HG03342 (cell line): Measurements from ENCODE around the gene ARCN1.
"Not testable (repeated sequence)": the region's sequence is repeated elsewhere in the genome, so short reads cannot be mapped to it uniquely, and the experiment has no call there.

Source experiments
- ATAC-seq: cut with Tn5 transposase; IDR thresholded peaks from one replicate; pipeline ENCODE4 v1.9.1; 2021; ENCODE audit warnings: mild to moderate bottlenecking, moderate library complexity; ENCODE audit not compliant: unreplicated experiment

Gene ARCN1

DNA sequence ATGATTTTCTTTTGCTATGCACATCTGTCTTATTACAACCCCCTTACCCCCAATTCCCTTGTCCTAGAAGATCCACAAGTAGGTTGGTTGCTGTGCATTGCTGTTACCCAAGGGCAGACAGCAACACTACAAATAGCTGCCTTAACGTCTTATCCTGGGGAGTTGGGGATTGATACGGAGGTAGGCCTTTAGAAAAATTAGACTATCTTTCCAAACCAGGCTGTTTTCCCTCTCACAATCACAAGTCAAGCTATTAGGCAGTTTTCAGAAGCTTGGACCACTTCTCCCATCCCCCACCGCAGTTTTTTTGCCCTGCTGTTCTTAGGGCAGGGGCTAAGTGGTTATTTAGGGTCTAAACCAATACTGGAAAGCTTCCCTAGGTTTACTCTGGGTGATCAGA, 32.4 kb downstream of the ARCN1 start:
- ATAC-seq, result no peak

DNA sequence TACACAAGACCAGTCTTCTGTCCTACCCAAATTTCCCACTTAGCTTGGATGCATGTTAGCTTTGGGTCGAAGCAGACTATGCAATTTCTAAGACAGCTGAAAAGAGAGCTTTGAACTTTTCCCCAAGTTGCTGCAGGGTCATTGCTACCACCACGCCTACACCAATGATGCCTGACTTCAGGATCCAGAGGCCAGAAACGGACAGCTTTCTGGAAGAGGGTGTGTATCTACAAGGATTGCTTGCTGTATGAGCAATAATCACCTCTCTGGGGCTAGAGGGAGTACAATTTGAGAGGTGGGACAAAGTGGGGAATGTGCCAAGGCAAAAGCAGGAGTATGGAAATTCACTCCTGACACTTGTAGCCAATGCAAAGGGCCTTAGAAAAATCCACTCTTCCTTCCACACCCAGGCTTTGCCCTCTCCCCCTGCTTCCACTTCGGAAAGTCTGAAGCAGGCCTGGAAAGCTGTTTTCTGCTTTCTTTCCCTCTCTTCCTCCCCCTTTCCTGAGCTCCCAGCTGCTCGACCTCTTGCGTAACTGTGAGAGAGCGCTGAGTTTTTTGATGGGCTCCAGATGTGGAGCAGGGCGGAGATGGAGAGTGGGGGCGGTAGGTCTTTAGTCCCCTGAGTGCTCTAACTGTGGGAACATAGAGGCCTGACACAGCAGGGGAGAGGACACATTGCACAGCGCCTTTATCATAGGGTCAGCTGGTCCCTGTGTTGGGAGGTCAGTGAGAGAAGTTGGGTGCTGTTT, 33.1 kb downstream of the ARCN1 start:
- ATAC-seq, result no peak

DNA sequence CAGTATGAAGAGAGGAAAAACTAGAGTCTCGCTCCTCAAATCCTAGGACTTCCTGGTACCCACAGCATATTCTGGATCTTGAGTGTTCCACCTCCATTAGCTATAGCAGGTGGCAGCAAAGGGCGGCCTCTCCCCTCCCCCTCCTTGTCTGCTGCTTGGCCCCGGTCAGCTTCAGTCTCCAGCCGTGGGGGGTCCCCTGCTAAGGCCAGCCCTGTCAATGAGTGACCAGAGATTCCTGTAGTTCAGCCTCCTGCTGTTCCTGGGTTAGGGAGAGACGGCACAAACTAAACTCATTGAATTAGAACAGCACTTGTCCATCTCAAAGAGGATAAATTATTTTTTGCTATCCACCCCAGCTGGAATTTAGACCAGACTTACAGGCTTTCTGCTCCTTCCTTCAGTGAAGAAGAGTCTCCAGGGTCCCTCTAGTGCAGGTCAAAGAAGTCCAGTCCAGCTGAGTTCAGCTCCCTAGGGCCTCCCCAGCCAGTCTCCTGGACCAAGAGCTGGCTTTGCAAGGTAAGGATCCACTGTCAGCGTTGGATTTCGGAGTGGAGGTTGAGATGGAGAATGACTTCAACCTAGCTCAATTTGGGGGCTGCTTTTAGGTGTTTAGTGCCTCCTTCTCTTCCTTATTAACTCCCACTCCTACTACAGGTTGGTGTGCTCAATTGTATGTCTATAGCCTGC, 34.1 kb downstream of the ARCN1 start:
- no peak for ATAC-seq

DNA sequence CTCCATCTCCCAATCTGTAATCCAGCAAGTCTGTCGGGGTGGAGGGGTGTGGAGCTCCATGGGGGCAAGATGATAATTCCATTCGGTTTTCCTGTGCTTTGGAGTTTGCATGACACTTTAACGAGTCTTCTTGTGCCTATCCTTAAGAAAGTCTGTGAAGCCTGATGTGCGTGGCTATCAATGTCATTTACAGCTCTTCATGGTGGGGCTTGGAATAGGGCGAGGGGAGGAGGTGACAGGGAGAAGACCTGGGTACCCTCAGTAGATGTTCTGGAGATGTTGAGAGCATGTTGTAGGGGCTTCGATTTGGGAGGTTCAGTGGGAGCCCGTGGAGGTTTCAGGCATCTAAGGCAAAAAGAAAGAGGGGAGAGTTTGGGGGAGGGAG, 34.6 kb downstream of the ARCN1 start:
- ATAC-seq, result no peak

DNA sequence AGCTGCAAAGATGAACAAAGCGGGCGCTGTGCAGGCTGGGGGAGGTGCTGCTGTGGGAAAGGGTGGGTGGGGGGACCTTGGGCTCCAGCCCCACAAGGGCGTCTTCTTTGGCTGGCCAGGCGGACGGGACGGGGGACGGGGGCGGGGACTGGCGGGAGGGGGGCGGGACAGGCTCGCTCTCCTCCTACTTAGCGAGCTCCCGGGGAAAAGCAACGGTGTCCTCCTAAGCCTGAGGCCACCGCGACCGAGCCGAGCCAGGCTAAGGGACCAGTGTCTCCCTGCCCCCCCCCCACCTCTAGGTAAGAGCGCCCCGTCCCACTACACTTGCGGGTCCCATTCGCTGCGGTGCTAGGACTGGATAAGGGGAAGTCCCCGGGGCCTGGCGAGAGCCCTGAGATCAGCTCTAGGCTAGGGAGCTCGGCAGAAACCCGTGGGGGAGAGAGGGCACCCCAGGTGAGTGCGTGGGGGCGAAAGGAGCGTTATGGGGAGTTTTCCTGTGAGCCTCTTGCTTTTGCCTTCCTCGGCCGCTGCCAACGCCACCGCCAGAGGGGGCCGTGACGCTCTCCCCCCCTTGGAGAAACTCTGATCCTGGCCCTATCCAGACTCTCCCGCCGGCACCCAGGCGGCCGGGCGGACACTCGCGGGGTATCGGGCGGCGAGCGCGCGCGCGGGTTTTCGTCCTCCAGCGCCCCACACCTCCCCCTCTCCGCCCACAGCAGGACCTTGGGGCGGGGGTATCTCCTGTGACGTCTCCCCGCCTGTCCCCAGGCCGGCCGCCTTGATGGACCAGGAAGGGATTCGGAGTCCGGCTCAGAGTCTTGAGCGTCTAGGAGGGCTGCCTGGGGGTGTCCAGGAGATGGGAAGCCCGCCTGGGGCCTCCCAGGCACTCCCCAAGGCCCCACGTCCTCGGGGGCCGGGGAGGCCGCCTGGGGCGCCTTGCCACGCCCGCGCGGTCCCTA, 35.5 kb downstream of the ARCN1 start, which contains the start of gene PHLDB1:
Gene PHLDB1, plus strand, starts transcription at position 215 of the 959 bp plus-strand sequence. CDS start 6,222 bp downstream, outside the sequence.
- ATAC-seq, result no peak

DNA sequence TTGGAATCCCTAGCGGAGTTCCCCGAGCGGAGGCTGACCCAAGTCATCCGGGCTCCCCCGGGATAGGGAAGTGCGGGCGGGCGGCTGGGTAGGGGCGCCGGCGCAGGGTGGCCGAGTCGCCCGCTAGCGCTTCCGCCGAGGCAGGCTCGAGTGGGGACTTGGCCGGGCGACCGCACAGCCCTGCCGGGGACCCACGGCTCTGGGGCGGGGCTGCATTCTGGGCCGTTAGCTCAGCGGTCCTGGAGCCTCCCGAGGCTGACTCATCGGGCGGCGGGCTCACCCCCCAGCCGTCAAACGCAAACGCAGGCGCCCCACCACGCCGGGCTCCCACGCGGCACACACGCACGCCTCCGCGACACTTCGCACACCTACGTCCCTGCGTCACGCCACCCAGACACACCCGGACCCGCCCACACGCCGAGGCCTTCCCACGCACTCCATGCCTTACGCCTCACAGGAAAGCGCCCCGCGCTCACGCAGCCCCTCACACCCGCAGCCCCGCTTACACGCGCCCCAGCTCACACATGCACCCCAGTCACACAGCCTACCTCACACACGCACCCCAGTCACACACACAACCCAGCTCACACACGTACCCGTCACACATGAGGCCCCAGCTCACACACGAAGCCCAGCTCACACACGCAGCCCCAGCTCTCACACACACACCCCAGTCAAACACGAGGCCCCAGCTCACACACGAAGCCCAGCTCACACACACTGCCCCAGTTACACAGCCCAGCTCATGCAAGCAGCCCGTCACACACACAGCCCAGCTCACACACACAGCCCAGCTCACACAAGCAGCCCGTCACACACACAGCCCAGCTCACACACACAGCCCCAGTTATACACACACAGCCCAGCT, 36.4 kb downstream of the ARCN1 start:
- ATAC-seq, result no peak

DNA sequence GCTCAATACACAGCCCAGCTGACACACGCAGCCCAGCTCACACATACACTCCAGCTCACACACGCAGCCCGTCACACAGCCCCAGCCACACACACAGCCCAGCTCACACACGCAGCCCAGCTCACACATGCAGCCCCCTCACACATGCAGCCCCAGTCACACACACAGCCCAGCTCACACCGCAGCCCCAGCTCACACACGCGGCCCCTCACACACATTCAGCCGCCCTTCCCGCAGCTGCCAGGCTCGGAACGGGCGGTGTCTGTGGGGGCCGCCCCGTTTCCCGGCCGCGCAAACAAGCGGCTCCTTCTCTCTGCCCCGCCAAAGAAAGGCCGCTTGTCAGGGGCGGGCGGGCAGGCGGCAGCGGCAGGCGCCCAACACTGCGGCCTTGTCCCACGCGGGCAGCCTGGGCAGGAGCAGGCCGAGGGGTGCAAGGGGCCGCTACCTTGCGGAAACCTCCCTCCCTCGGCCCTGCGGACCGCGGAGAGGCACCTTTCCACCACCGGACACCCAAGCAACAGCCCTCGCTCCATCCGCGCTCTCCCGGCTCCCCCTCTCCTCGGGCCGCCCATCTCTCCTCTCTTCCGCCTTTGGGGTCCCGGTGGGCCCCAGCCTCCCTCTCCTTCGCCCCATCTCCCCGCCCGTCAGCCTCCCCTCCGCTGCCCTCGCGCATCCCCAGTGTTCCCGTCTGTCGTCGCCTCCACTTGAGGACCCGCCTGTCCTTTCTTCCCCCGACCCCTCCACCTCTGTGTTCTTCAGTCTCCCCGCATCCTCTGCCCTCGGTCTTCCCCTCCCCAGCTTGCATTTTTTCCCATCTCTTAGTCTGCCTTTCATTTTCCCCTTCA, 37.4 kb downstream of the ARCN1 start:
- no peak for ATAC-seq

DNA sequence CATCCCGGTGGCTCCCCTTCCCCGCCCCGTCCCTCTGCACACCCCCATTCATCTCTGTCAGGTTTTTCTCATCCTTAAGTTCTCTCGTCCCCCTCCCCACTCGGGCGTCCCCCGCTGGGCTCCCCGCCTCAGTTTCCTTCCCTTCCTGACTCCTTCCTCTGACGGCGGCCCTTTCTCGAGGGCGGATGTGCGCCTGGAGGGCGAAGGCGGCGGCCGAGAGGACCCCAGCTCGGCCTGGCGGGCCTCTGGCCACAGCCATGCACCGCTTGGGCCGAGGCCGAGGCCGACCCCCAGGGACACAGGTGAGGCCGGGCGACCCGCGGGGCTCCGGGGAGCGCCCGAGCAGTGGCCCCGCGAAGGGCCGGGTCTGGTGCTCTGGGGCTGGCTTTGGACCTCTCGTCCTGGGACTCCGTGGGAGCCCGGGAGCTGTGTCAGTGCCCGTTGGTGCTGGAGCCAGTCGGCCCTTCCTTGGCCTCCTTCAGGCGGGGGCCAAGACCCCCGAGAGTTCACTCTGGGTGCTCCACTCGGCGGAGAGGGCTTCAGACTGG, 38.1 kb downstream of the ARCN1 start:
- ATAC-seq, result no peak

DNA sequence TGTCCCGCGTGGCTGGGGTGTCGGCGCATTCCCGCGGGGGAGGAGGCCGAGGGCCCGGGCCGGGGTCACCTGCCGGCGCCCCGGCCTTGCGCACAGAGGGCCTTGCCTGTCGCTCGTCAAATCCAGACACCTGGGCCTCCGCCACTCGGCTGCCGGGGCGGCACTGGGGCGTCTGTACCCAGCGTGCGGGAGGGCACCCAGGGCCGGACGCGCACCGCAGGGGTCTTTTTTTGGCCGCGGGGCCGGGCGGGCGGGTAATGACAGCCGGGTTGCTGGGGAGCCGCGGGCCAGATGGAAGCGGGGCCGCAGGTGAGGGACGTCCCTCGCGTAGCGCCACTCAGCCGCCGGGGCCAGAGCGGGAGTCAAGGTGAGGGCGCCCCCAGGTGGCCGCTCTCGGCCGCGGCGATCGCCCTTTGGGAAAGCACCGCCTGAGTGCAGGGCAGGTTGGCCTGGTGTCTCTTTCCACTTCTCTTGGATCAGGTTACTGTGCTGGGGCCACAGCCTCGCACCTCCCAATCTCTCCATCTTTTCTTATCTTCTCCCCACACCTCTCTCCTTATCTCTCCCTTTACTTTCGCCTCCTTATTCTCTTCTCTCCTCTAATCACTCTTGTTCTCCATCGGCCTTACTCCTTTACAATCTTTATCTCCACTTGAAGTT, 38.7 kb downstream of the ARCN1 start:
- ATAC-seq, result peak; percentile 63

DNA sequence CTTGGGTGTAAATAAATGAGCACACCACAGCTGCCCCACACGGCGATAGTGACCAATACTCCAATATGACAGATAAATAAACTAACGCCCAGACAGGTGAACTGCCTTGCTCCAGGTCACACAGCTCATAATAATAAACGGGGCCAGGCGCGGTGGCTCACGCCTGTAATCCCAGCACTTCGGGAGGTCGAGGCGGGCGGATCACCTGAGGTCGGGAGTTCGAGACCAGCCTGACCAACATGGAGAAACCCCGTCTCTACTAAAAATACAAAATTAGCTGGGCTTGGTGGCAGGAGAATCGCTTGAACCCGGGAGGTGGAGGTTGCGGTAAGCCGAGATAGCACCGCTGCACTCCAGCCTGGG, 39.2 kb downstream of the ARCN1 start:
- ATAC-seq, result not testable (repeated sequence)

DNA sequence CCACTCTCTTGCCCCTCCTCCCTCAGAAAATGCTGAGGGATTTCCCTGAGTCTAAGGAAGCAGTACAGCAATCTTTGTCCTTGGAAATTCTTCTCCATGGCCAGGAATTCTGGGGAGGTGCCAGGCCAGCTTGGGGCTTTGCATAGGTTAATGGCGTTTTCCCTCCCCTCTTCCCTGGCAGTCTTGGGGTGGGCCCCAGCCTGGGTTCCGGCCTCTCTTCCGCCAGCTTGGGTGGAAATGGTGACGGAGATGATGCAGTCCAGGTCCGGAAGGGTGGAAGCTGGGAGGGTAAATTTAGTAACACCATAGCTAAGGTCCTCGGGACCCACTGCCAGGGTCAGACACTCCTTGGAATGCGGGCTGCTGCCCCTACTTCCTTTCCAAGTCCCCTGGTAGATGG, 40.2 kb downstream of the ARCN1 start:
- no peak for ATAC-seq

DNA sequence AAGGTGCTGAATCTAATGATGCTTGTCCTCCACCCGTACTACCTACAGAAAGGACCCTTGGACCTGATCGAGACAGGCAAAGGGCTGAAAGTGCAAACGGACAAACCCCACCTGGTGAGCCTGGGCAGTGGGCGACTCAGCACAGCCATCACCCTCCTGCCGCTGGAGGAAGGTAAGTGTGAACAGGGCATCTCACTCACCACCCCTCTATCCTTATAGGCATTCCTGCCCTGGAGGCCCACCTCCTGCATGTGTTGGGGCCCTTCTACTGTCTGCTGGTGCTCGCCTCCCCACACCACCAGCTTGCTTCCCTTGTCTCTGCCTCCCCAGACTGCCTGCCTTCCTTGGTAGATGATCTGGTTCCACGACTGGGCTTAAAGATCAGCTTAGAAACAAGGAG, 42.3 kb downstream of the ARCN1 start:
- ATAC-seq, result no peak

DNA sequence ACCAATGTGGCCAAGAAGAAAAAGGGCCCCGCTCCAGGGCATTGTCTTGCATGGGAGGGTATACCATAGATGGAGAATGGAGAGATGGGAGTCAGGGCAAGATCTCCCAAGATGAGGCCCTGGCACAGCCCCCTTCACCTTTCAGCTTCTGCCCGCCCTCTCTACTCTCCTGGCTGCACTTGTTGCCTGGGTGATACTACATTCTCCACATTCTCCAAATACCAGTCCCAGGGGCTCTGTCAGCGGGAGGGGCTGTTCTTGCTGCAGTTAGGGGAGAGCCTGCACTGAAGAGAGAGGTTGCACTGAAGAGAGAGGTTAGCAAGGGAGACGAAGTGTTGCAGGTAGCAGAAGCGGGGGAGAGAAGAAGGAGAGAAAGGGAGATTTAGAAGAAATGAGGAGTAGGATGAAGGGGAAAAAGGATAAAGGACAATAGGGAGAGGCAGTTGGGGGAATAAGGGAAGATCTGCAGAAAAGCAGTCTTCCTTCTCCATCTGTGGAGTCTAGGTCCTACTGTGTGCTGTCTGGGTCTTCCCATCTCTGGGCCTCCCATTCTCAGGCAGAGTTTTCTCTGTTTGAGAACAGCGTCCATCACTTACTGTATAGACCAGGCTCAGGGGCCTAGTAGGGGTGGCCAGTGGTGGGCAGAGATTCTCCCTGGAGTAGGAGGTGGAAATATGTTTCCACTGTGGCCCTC, 43.2 kb downstream of the ARCN1 start:
- no peak for ATAC-seq

DNA sequence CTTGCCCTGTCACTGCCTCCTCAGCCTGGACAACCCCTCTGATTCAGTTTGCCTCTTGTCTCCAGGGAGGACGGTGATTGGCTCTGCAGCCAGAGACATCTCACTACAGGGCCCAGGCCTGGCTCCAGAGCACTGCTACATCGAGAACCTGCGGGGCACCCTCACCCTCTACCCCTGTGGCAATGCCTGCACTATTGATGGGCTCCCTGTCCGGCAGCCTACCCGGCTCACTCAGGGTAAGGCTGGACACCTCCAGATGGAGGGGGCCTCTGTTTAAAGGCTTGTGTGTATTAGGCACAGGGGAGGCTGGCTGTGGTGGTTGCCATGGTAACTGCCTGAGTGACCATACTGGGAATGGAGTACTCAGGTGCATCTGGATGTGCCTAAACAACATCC, 43.8 kb downstream of the ARCN1 start:
- no peak for ATAC-seq

DNA sequence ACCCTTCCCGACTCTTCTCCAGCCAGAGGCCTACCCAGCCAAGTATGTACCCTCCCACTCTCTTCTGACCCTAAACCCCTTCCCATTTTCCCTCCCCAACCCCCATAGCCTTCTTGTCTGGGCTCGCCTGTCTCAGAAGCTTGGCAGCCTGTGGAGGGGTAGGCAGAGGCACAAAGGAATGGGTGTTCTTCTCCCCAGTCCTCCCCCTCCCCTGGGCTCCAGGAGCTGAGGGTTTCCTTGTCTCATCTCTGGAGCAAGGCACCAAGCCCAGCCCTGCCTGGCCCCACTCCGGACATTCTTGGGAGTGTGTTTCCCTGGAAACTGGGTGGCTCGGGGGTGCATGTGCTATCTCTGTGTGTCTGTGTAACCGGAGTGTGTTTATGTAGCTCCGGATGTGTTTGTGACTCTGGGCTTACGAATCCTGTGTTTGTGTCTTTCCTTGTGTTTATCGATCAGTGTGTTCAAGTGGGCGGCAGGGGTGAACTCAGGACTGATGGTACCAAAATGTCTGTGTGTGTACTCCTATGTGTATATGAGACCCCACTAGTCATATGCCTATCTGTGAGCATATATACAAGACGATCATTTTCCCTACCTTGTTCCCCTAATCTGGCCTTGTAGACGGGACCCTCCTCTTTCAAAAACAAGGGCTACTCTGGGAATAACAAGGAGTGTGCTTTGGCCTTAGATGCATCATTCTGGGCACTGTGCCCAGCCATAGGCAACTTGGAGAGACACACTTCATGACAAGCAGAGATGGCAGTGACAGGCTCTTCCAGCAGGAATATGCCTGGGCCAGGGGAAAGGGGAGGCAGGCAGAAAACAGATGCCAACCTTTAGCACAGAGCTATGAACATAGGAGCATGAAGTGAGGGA, 46.1 kb downstream of the ARCN1 start:
- no peak for ATAC-seq

DNA sequence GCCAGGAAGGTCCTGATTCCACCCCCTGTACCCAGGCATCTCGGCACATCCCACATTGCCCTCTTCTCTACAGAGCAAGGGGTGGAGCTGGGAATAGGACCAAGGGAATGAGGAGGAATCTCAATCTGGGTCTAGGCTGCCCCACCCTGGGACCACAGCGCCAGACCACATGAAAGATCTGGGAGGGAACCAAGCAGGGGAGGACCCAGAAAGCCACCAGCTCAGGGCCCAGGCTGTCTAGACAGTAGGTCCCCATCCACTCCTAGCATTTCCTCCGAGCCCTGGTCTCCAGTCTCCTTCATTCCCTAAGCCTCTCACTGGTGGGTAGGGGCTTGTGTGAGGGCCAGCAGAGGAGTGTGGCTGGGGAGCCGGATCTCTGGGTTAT, 46.8 kb downstream of the ARCN1 start:
- ATAC-seq, result no peak
